Measurements from ENCODE around the gene ZCCHC7.

The ZCCHC7 gene

GRCh38 chr9:37329576-37329975, 209.2 kb downstream of the ZCCHC7 start:
- DNase-seq (ENCODE audit: low read depth, low spot score): no peak
- no peaks in the 10 kb centered on the region for H3K4me1 ChIP-seq (ENCODE audit: insufficient read depth, insufficient read length)

DNA sequence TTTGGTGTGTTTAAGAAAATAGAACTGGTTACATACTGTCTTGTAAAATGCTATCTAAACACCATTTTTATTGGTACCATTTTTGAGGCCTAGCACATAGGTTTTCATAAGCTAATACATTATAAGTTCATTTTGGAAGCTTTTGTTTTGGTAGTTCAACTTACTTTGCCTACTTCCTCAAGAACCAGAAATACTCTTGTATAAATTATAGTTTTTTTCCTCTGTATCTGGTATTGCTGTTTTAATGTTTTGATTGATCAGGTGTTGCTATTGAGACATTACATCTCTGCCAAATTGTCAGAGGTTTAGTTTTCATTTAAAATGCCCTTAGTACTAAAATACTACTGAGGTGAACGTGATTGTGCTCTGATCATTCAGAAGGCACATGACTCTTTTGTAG, 211.5 kb downstream of the ZCCHC7 start:
- DNase-seq (ENCODE audit: low read depth, low spot score): no peak

More at GRCh38 chr9:37329576-37329975, 209.2 kb downstream of the ZCCHC7 start:
- TF ChIP-seq YY1 (IDR thresholded peaks at IDR 0.05; ENCODE audit: insufficient read depth, insufficient read length) (no peak), SUZ12 (IDR thresholded peaks at IDR 0.05; ENCODE audit: extremely low read depth, insufficient read depth, insufficient read length) (no peak), ZNF274 (IDR thresholded peaks at IDR 0.05; ENCODE audit: low read depth, low read length) (no peak)
- Histone ChIP-seq H3K27me3 (ENCODE audit: insufficient read depth, insufficient read length) (no peaks in the 10 kb centered on the region), H3K9me3 (ENCODE audit: insufficient read depth, low read length) (no peaks in the 10 kb centered on the region), H3K9ac (ENCODE audit: insufficient read length, low read depth) (no peak overlapping the region), H3K36me3 (ENCODE audit: insufficient read depth, insufficient read length, low read length) (no peaks in the 10 kb centered on the region), H3K4me3 (ENCODE audit: insufficient read length, low read depth) (no peak overlapping the region)

DNA sequence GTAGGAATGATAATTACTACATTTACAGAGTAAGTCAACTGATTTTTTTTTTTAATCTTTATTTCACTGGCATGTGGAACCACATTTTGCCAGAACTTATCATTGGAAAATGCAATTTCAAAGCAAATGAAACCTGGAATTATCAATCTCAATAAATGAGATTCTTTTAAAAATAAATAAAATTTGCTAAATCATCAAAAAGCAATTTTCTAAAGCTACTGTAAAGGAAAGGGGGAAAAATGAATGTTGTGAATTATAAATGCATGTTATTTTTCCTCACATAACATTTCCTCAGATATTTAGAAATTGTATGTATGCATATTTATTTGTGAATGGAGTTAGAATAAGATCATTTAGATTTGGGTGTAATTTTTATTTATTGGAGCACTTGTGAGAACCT, 212.2 kb downstream of the ZCCHC7 start:
- no peak for TF ChIP-seq SUZ12 (IDR thresholded peaks at IDR 0.05; ENCODE audit: extremely low read depth, insufficient read depth, insufficient read length)
- no peak for TF ChIP-seq ZNF274 (IDR thresholded peaks at IDR 0.05; ENCODE audit: low read depth, low read length)
- no peak for TF ChIP-seq YY1 (IDR thresholded peaks at IDR 0.05; ENCODE audit: insufficient read depth, insufficient read length)
- no peak overlapping the region for H3K9ac ChIP-seq (ENCODE audit: insufficient read length, low read depth)
- H3K9me3 ChIP-seq (ENCODE audit: insufficient read depth, low read length): no peaks in the 10 kb centered on the region
- no peak for DNase-seq (ENCODE audit: low read depth, low spot score)
- H3K4me1 ChIP-seq (ENCODE audit: insufficient read depth, insufficient read length): no peaks in the 10 kb centered on the region
- no peaks in the 10 kb centered on the region for H3K27me3 ChIP-seq (ENCODE audit: insufficient read depth, insufficient read length)
- H3K4me3 ChIP-seq (ENCODE audit: insufficient read length, low read depth): no peak overlapping the region
- no peaks in the 10 kb centered on the region for H3K36me3 ChIP-seq (ENCODE audit: insufficient read depth, insufficient read length, low read length)

More for the DNA sequence above, 211.5 kb downstream of the ZCCHC7 start:
- Histone ChIP-seq H3K27me3 (ENCODE audit: insufficient read depth, insufficient read length) (no peaks in the 10 kb centered on the region), H3K36me3 (ENCODE audit: insufficient read depth, insufficient read length, low read length) (no peaks in the 10 kb centered on the region), H3K4me1 (ENCODE audit: insufficient read depth, insufficient read length) (no peaks in the 10 kb centered on the region), H3K9me3 (ENCODE audit: insufficient read depth, low read length) (no peaks in the 10 kb centered on the region), H3K4me3 (ENCODE audit: insufficient read length, low read depth) (no peak overlapping the region), H3K9ac (ENCODE audit: insufficient read length, low read depth) (no peak overlapping the region)
- no peak for TF ChIP-seq SUZ12 (IDR thresholded peaks at IDR 0.05; ENCODE audit: extremely low read depth, insufficient read depth, insufficient read length)
- TF ChIP-seq YY1 (IDR thresholded peaks at IDR 0.05; ENCODE audit: insufficient read depth, insufficient read length): no peak
- no peak for TF ChIP-seq ZNF274 (IDR thresholded peaks at IDR 0.05; ENCODE audit: low read depth, low read length)

DNA sequence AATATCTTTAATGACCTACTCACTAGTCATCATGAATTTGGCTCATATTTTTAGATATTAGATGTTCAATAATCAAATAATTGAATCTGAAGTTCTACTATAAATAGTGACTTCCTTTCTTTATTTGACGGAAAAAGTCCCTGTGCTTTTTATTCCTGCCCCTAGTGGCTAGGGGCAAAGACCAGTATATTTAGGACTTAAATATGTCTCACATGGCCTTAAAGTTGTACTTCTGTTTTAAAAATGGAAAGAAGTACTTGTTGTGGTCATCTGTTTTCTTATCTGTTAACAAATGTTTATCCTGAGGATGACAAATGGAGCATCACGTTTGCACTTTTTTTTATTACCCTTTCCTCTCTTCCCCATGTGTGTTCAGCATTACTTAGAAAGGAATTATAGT, 212.9 kb downstream of the ZCCHC7 start:
- no peak for TF ChIP-seq YY1 (IDR thresholded peaks at IDR 0.05; ENCODE audit: insufficient read depth, insufficient read length)
- TF ChIP-seq SUZ12 (IDR thresholded peaks at IDR 0.05; ENCODE audit: extremely low read depth, insufficient read depth, insufficient read length): no peak
- TF ChIP-seq ZNF274 (IDR thresholded peaks at IDR 0.05; ENCODE audit: low read depth, low read length): no peak
- Histone ChIP-seq H3K9ac (ENCODE audit: insufficient read length, low read depth) (no peak overlapping the region), H3K27me3 (ENCODE audit: insufficient read depth, insufficient read length) (no peaks in the 10 kb centered on the region), H3K9me3 (ENCODE audit: insufficient read depth, low read length) (no peaks in the 10 kb centered on the region), H3K4me1 (ENCODE audit: insufficient read depth, insufficient read length) (no peaks in the 10 kb centered on the region), H3K4me3 (ENCODE audit: insufficient read length, low read depth) (no peak overlapping the region), H3K36me3 (ENCODE audit: insufficient read depth, insufficient read length, low read length) (no peaks in the 10 kb centered on the region)
- DNase-seq (ENCODE audit: low read depth, low spot score): no peak

GRCh38 chr9:37335238-37335637, 214.9 kb downstream of the ZCCHC7 start:
- TF ChIP-seq ZNF274 (IDR thresholded peaks at IDR 0.05; ENCODE audit: low read depth, low read length) (no peak), YY1 (IDR thresholded peaks at IDR 0.05; ENCODE audit: insufficient read depth, insufficient read length) (no peak), SUZ12 (IDR thresholded peaks at IDR 0.05; ENCODE audit: extremely low read depth, insufficient read depth, insufficient read length) (no peak)
- H3K27me3 ChIP-seq (ENCODE audit: insufficient read depth, insufficient read length): no peaks in the 10 kb centered on the region
- H3K36me3 ChIP-seq (ENCODE audit: insufficient read depth, insufficient read length, low read length): no peaks in the 10 kb centered on the region
- H3K9me3 ChIP-seq (ENCODE audit: insufficient read depth, low read length): no peaks in the 10 kb centered on the region
- no peaks in the 10 kb centered on the region for H3K4me1 ChIP-seq (ENCODE audit: insufficient read depth, insufficient read length)
- DNase-seq (ENCODE audit: low read depth, low spot score): no peak
- H3K9ac ChIP-seq (ENCODE audit: insufficient read length, low read depth): no peak overlapping the region
- H3K4me3 ChIP-seq (ENCODE audit: insufficient read length, low read depth): no peak overlapping the region

- Histone ChIP-seq H3K36me3 (ENCODE audit: insufficient read depth, insufficient read length, low read length) (no peaks in the 10 kb centered on the region), H3K4me1 (ENCODE audit: insufficient read depth, insufficient read length) (no peaks in the 10 kb centered on the region), H3K9ac (ENCODE audit: insufficient read length, low read depth) (no peak overlapping the region), H3K27me3 (ENCODE audit: insufficient read depth, insufficient read length) (no peaks in the 10 kb centered on the region), H3K4me3 (ENCODE audit: insufficient read length, low read depth) (no peak overlapping the region), H3K9me3 (ENCODE audit: insufficient read depth, low read length) (no peaks in the 10 kb centered on the region)
- DNase-seq (ENCODE audit: low read depth, low spot score): no peak
- TF ChIP-seq ZNF274 (IDR thresholded peaks at IDR 0.05; ENCODE audit: low read depth, low read length): no peak
- TF ChIP-seq SUZ12 (IDR thresholded peaks at IDR 0.05; ENCODE audit: extremely low read depth, insufficient read depth, insufficient read length): no peak
- no peak for TF ChIP-seq YY1 (IDR thresholded peaks at IDR 0.05; ENCODE audit: insufficient read depth, insufficient read length)
Observed at GRCh38 chr9:37336150-37336549, 215.8 kb downstream of the ZCCHC7 start.

GRCh38 chr9:37337301-37337890, 217.0 kb downstream of the ZCCHC7 start:
- H3K27me3 ChIP-seq (ENCODE audit: insufficient read depth, insufficient read length): no peaks in the 10 kb centered on the region
- no peak overlapping the region for H3K4me3 ChIP-seq (ENCODE audit: insufficient read length, low read depth)
- DNase-seq (ENCODE audit: low read depth, low spot score): no peak
- H3K9ac ChIP-seq (ENCODE audit: insufficient read length, low read depth): no peak overlapping the region
- H3K9me3 ChIP-seq (ENCODE audit: insufficient read depth, low read length): no peaks in the 10 kb centered on the region
- no peaks in the 10 kb centered on the region for H3K36me3 ChIP-seq (ENCODE audit: insufficient read depth, insufficient read length, low read length)
- no peaks in the 10 kb centered on the region for H3K4me1 ChIP-seq (ENCODE audit: insufficient read depth, insufficient read length)
- TF ChIP-seq ZNF274 (IDR thresholded peaks at IDR 0.05; ENCODE audit: low read depth, low read length) (no peak), YY1 (IDR thresholded peaks at IDR 0.05; ENCODE audit: insufficient read depth, insufficient read length) (no peak)

Measured in NT2/D1 (cell line).